ENCODE data around the gene UCP3.

GRCh38 chr11:74012074-74012809 is 3.4 kb upstream of the UCP3 start:
- no peak for TF ChIP-seq CTCF (IDR thresholded peaks at IDR 0.05)
- TF ChIP-seq EZH2 (IDR thresholded peaks at IDR 0.05; ENCODE audit: borderline replicate concordance, insufficient read depth, low read depth, low read length, poor library complexity, severe bottlenecking): no peak

Data from B cell (primary cell).